ENCODE data around the gene EXOSC1.
"Not testable (repeated sequence)": the region's sequence is repeated elsewhere in the genome, so short reads cannot be mapped to it uniquely, and the experiment has no call there.

DNA sequence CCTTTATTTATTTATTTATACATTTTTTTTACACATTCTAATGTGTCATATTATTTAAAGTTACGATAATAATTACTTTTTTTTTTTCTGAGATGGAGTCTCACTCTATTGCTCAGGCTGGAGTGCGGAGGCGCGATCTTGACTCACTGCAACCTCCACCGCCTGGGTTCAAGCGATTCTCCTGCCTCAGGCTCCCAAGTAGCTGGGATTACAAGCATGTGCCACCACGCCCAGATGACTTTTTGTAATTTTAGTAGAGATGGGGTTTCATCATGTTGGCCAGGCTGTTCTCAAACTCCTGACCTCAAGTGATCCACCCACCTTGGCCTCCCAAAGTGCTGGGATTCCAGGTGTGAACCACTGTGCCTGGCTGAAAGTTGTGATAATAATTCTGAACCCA, 39.3 kb downstream of the EXOSC1 start:
- TF ChIP-seq, protein P1, sequence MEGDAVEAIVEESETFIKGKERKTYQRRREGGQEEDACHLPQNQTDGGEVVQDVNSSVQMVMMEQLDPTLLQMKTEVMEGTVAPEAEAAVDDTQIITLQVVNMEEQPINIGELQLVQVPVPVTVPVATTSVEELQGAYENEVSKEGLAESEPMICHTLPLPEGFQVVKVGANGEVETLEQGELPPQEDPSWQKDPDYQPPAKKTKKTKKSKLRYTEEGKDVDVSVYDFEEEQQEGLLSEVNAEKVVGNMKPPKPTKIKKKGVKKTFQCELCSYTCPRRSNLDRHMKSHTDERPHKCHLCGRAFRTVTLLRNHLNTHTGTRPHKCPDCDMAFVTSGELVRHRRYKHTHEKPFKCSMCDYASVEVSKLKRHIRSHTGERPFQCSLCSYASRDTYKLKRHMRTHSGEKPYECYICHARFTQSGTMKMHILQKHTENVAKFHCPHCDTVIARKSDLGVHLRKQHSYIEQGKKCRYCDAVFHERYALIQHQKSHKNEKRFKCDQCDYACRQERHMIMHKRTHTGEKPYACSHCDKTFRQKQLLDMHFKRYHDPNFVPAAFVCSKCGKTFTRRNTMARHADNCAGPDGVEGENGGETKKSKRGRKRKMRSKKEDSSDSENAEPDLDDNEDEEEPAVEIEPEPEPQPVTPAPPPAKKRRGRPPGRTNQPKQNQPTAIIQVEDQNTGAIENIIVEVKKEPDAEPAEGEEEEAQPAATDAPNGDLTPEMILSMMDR (IDR thresholded peaks at IDR 0.05) = not testable (repeated sequence)
- TF ChIP-seq POLR2A (IDR thresholded peaks at IDR 0.05) = not testable (repeated sequence)
